Tibial artery (tissue), 4 donors: ENCODE data around the gene TMEM150B.

Source experiments
- DNase-seq, 2 donors: peaks; one replicate each; pipeline ENCODE4 v3.0.0-alpha.2; 2019
- H3K27ac ChIP-seq, 2 donors: fragments of 200-600 bp; sonication (generic) in 1 of 2; 1 replicate in 1 of 2; 2 replicates in 1 of 2; pipeline ENCODE4 v1.5.1; 2018 to 2019; ENCODE audit warnings: mild to moderate bottlenecking in 1 of 2
- H3K27me3 ChIP-seq, 2 donors: fragments of 200-600 bp; sonication (generic) in 1 of 2; one replicate each; pipeline versions ENCODE4 v1.5.1 to v1.6.0; 2016 to 2019
- H3K36me3 ChIP-seq, 3 donors: fragments of 200-600 bp; sonication (generic) in 2 of 3; one replicate each; pipeline ENCODE4 v1.5.1; 2016 to 2019; ENCODE audit warnings: mild to moderate bottlenecking in 2 of 3
- H3K4me1 ChIP-seq, 4 donors: fragments of 200-600 bp; sonication (generic) in 2 of 4; 1 replicate in 3 of 4; 2 replicates in 1 of 4; pipeline ENCODE4 v1.5.1; 2016 to 2019
- H3K4me3 ChIP-seq, 2 donors: fragments of 200-600 bp; sonication (generic) in 1 of 2; 1 replicate in 1 of 2; 2 replicates in 1 of 2; pipeline ENCODE4 v1.5.1; 2018 to 2019; ENCODE audit warnings: mild to moderate bottlenecking in 2 of 2
- H3K9me3 ChIP-seq, 3 donors: fragments of 200-600 bp; sonication (generic) in 1 of 3; one replicate each; pipeline ENCODE4 v1.5.1; 2016 to 2019
- CTCF ChIP-seq, 2 experiments: fragments of 200-600 bp in 1 of 2; fragments of 450-650 bp in 1 of 2; IDR thresholded peaks; one replicate each; pipeline ENCODE4 v1.5.1; 2017 to 2019; ENCODE audit warnings: antibody characterized with exemption in 2 of 2, mild to moderate bottlenecking in 1 of 2, moderate library complexity in 1 of 2
- intact Hi-C: fragments of 100-400 bp; cut with DNase I; formaldehyde crosslinking; loops from one replicate; pipeline ENCODE4 v1.15.0; 2023; ENCODE audit warnings: low total_unique reads

The TMEM150B gene

DNA sequence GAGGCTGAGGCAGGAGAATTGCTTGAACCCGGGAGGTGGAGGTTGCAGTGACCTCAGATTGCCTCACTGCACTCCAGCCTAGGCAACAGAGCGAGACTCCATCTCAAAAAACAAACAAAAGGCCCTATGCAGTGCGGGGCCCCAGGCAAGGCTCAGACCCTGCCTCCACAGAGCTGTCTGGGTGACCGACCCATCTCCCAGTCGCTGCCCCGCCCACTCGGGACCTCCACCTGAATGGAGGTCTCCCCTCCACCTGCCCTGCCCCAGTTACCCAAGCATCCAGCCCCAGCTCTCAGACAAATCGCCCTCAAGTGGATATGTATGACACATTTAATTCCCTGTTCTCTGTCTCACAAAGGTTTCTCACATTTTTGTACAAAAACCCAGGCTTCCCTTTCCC lies 40.1 kb upstream of the TMEM150B start:
- DNase-seq: no peak
- TF ChIP-seq CTCF (IDR thresholded peaks at IDR 0.05): no peak
- no peaks in the 10 kb centered on the region for H3K9me3 ChIP-seq
- no peak overlapping the region for H3K27ac ChIP-seq
- H3K27me3 ChIP-seq: peaks cover 0 to 65% of the 10 kb centered on the region in 2 donors
- peaks cover 0 to 19% (median 13%) of the 10 kb centered on the region in 4 donors for H3K4me1 ChIP-seq
- H3K4me3 ChIP-seq: no peak overlapping the region
- H3K36me3 ChIP-seq: no peaks in the 10 kb centered on the region
- intact Hi-C loops: no loop called here

GRCh38 chr19:55362990-55363716 lies 38.0 kb upstream of the TMEM150B start, which contains the start of gene GARIN5B:
TSS of gene GARIN5B (minus strand) at chr19:55363260. CDS start at chr19:55363066, 194 bp downstream.
- intact Hi-C loops: no loop called here
- no peak within 1 kb of the TSS for H3K27ac ChIP-seq
- H3K27me3 ChIP-seq: peaks cover 0 to 58% of the 10 kb centered on the region in 2 donors
- no peaks in the 10 kb centered on the region for H3K9me3 ChIP-seq
- no peak within 1 kb of the TSS for H3K4me3 ChIP-seq
- H3K36me3 ChIP-seq: no peaks in the 10 kb centered on the region
- H3K4me1 ChIP-seq: no peaks in the 10 kb centered on the region
- TF ChIP-seq CTCF (IDR thresholded peaks at IDR 0.05): no peak
- no peak for DNase-seq

DNA sequence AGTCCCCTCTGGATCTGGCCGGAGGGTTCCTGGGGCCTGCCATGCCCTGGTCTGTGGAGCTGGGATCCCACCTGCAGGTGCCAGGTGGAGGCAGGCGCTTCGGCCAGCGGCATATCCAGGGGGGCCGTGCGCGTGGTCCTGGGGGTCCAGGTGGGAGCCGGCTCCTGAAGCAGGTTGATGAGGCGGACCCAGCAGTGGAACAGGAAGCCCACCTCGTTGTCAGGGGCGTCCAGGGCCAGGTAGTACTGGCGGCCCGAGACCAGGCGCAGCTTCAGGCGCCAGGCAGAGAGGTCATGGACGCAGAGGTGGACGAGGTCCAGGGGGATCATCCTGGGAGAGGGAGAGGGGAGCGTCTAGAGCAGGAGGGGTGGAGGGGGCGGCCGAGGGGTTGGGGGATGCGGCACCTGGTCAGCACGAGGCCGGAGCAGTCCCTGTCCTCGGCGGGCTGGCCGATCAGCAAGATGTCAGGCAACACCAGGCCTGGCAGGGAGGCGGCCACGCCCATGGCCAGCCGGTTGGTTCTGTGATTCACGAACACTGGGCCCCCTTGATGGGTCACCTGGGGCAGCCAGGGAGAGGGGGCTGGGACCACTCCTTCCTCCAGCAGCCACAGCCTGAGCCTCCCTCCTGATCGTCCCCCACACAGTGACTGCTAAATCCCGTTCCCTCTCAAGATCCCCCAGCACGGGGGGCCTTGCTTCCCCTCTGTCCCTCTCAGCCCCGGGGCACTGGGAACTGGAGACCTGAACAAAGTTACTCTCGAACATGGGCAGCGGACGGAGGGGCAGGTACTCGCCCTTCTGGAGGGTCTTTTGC lies 37.2 kb upstream of the TMEM150B start:
- Histone ChIP-seq H3K9me3 (no peaks in the 10 kb centered on the region), H3K27ac (no peak overlapping the region), H3K4me1 (no peaks in the 10 kb centered on the region), H3K36me3 (no peaks in the 10 kb centered on the region), H3K4me3 (no peak overlapping the region), H3K27me3 (peaks cover 0 to 56% of the 10 kb centered on the region in 2 donors)
- TF ChIP-seq CTCF (IDR thresholded peaks at IDR 0.05): no peak
- no peak for DNase-seq
- intact Hi-C loops: no loop called here

DNA sequence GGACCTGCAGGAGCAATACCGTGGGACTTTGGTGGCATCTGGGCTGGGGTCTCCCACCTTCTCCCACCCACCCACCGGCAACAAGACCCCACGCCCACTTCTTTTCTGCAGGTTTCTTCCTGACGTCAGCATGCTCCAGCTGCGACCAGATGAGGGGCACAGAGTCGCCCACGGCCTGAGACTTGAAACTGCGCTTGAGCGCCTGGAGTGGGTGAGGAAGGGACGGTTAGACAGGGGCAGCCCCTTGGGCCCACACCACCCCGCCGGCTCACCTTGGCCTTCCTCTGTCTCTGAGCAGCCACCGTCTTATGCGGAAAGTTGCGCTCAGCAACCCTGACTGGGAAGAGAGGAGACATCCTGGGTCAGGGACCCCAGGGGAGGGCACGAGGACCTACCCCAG lies 35.8 kb upstream of the TMEM150B start:
- Histone ChIP-seq H3K9me3 (no peaks in the 10 kb centered on the region), H3K27ac (no peak overlapping the region), H3K27me3 (peaks cover 0 to 63% of the 10 kb centered on the region in 2 donors), H3K4me3 (no peak overlapping the region), H3K4me1 (no peaks in the 10 kb centered on the region), H3K36me3 (no peaks in the 10 kb centered on the region)
- no peak for TF ChIP-seq CTCF (IDR thresholded peaks at IDR 0.05)
- DNase-seq: no peak
- intact Hi-C loops: no loop called here

DNA sequence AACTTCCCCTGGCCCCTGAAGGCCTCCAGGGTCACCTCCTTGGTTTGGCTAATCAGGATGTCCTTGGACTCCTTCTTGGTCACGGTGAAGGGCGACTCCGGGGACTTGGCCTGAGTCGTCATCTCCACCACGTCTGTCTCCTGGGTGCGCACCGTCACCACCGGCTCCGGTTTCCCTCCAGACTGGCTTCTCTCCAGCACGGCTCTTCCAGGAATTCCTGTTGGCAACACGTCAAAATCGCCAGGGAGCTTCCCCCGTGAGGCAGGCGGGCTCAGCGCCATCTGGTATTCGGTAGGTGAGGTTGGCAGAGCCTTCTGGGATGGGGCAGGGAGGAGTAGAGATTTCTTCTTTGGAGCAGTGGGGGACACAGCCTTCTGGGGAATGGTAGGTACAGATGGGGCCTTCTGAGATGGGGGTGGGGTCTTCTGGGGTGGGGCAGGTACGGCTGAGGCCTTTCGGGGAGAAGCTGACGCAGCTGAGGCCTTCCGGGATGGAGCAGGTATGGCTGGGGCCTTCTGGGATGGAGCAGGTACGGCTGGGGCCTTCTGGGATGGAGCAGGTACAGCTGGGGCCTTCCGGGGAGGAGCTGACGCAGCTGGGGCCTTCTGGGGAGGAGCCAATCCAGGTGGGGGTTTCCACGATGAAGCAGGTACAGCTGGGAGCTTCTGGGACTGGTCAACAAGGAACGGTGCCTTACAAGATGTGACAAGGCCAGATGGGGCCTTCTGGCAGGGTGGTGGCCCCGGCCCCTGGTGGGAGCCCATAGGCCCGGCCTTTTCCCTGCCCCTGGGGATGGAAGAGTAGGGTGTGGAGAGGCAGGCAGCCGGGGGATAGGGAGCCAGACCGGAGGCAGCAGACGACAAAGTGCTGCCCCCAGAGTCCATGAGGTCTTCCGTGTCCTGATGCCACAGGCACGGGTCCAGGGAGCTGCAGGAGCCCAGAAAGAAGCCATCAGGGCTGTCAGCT lies 34.1 kb upstream of the TMEM150B start:
- H3K9me3 ChIP-seq: no peaks in the 10 kb centered on the region
- intact Hi-C loops: no loop called here
- peaks cover 0 to 75% of the 10 kb centered on the region in 2 donors for H3K27me3 ChIP-seq
- H3K4me1 ChIP-seq: peaks cover 0 to 7% (median 4%) of the 10 kb centered on the region in 4 donors
- no peak overlapping the region for H3K4me3 ChIP-seq
- H3K27ac ChIP-seq: no peak overlapping the region
- no peak for DNase-seq
- TF ChIP-seq CTCF (IDR thresholded peaks at IDR 0.05): no peak
- H3K36me3 ChIP-seq: no peaks in the 10 kb centered on the region
